A549 (cell line): Measurements from ENCODE around the gene CEACAM4.

Experiments used
- GATA3 ChIP-seq: IDR thresholded peaks from 2 replicates; pipeline ENCODE4 v1.6.1; 2012; ENCODE audit warnings: borderline replicate concordance
- NFE2L2 ChIP-seq: fragments of 150-350 bp; conservative IDR thresholded peaks from 2 replicates; pipeline ENCODE4 v1.6.1; 2014; ENCODE audit warnings: low read length
- POLR2A ChIP-seq: IDR thresholded peaks from 2 replicates; pipeline ENCODE4 v1.6.1; 2012; ENCODE audit warnings: mild to moderate bottlenecking, low read length
- ZSCAN20 ChIP-seq: fragments of 250-450 bp; sonication (Bioruptor Pico); IDR thresholded peaks from 2 replicates; pipeline ENCODE4 v1.8.0; 2022; ENCODE audit warnings: mild to moderate bottlenecking, moderate library complexity
- TF ChIP-seq, protein P1 (sequence below): fragments of >200 bp; sonication (Bioruptor Twin); formaldehyde crosslinking; IDR thresholded peaks from 3 replicates; pipeline ENCODE4 v1.5.1; 2016

- no peak for TF ChIP-seq POLR2A
- TF ChIP-seq, protein P1, sequence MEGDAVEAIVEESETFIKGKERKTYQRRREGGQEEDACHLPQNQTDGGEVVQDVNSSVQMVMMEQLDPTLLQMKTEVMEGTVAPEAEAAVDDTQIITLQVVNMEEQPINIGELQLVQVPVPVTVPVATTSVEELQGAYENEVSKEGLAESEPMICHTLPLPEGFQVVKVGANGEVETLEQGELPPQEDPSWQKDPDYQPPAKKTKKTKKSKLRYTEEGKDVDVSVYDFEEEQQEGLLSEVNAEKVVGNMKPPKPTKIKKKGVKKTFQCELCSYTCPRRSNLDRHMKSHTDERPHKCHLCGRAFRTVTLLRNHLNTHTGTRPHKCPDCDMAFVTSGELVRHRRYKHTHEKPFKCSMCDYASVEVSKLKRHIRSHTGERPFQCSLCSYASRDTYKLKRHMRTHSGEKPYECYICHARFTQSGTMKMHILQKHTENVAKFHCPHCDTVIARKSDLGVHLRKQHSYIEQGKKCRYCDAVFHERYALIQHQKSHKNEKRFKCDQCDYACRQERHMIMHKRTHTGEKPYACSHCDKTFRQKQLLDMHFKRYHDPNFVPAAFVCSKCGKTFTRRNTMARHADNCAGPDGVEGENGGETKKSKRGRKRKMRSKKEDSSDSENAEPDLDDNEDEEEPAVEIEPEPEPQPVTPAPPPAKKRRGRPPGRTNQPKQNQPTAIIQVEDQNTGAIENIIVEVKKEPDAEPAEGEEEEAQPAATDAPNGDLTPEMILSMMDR = no peak
- no peak for TF ChIP-seq GATA3
- no peak for TF ChIP-seq ZSCAN20 (CRISPR knock-in tag)
- no peak for TF ChIP-seq NFE2L2
Observed at GRCh38 chr19:41586064-41586463, 40.8 kb downstream of the CEACAM4 start.
